Esophagus muscularis mucosa (tissue), 4 donors: Measurements from ENCODE around the gene CMTM3. TPM values are rescaled to one million over a fixed set of nuclear protein-coding genes. Genes with fewer than 3 reads are reported as not detected.
A peak's percentile ranks its signal among the peaks of the same experiment; 100 is the strongest.

Experiments used
- DNase-seq: peaks from one replicate; pipeline ENCODE4 v3.0.0-alpha.2; 2017; ENCODE audit errors: extremely low spot score
- H3K27ac ChIP-seq, 4 donors: fragments of 200-600 bp; sonication (generic); replicated peaks in 1 of 4; 1 replicate in 3 of 4; 2 replicates in 1 of 4; pipeline ENCODE4 v1.5.1; 2016 to 2019; ENCODE audit warnings: mild to moderate bottlenecking in 1 of 4
- H3K27me3 ChIP-seq, 4 donors: fragments of 200-600 bp; sonication (generic); one replicate each; pipeline versions ENCODE4 v1.5.1 to v1.6.0; 2016 to 2019
- H3K36me3 ChIP-seq, 4 donors: fragments of 200-600 bp; sonication (generic); one replicate each; pipeline ENCODE4 v1.5.1; 2016 to 2019
- H3K4me1 ChIP-seq, 4 donors: fragments of 200-600 bp; sonication (generic); one replicate each; pipeline ENCODE4 v1.5.1; 2016 to 2019
- H3K4me3 ChIP-seq, 4 donors: fragments of 200-600 bp; sonication (generic); 1 replicate in 2 of 4; 2 replicates in 2 of 4; pipeline ENCODE4 v1.5.1; 2016 to 2019; ENCODE audit warnings: mild to moderate bottlenecking in 4 of 4, moderate library complexity in 1 of 4
- H3K9me3 ChIP-seq, 4 donors: fragments of 200-600 bp; sonication (generic); 1 replicate in 3 of 4; 2 replicates in 1 of 4; pipeline ENCODE4 v1.5.1; 2016 to 2019
- EP300 ChIP-seq: sonication (generic); formaldehyde crosslinking; IDR thresholded peaks from one replicate; pipeline ENCODE4 v1.6.1; 2017; ENCODE audit warnings: antibody characterized with exemption
- POLR2A ChIP-seq: fragments of 450-650 bp; IDR thresholded peaks from one replicate; pipeline ENCODE4 v1.6.1; 2017; ENCODE audit warnings: antibody characterized with exemption, moderate library complexity, mild to moderate bottlenecking, low read depth
- POLR2AphosphoS5 ChIP-seq, 2 donors: sonication (generic); formaldehyde crosslinking; IDR thresholded peaks; one replicate each; pipeline ENCODE4 v1.6.1; 2017; ENCODE audit warnings: antibody characterized with exemption in 2 of 2
- whole genome bisulfite sequencing: methylation state at CpG from one replicate; pipeline ENCODE4 v1.1.5; 2018; 5-methylcytosine and 5-hydroxymethylcytosine counted together
- intact Hi-C: fragments of 100-400 bp; cut with DNase I; formaldehyde crosslinking; loops from one replicate; pipeline ENCODE4 v1.15.1; 2023
- total RNA-seq, 4 donors: library from RNA; depleted of rRNA; stranded (reverse); fragments of >200 nt; gene quantifications; one replicate each; pipeline versions ENCODE4 v1.1.0 to v1.2.1, GENCODE V29; 2016
- TF ChIP-seq, protein P1 (sequence below), 3 experiments: fragments of 200-600 bp in 2 of 3; fragments of 450-650 bp in 1 of 3; sonication (generic) in 2 of 3; IDR thresholded peaks; one replicate each; pipeline ENCODE4 v1.5.1; 2017 to 2019; ENCODE audit warnings: antibody characterized with exemption in 3 of 3, mild to moderate bottlenecking in 2 of 3, moderate library complexity in 1 of 3

Gene CMTM3, protein sequence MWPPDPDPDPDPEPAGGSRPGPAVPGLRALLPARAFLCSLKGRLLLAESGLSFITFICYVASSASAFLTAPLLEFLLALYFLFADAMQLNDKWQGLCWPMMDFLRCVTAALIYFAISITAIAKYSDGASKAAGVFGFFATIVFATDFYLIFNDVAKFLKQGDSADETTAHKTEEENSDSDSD
- total RNA-seq = 10 to 100 TPM; 13.7 to 24.5 (median 17.3) TPM

DNA sequence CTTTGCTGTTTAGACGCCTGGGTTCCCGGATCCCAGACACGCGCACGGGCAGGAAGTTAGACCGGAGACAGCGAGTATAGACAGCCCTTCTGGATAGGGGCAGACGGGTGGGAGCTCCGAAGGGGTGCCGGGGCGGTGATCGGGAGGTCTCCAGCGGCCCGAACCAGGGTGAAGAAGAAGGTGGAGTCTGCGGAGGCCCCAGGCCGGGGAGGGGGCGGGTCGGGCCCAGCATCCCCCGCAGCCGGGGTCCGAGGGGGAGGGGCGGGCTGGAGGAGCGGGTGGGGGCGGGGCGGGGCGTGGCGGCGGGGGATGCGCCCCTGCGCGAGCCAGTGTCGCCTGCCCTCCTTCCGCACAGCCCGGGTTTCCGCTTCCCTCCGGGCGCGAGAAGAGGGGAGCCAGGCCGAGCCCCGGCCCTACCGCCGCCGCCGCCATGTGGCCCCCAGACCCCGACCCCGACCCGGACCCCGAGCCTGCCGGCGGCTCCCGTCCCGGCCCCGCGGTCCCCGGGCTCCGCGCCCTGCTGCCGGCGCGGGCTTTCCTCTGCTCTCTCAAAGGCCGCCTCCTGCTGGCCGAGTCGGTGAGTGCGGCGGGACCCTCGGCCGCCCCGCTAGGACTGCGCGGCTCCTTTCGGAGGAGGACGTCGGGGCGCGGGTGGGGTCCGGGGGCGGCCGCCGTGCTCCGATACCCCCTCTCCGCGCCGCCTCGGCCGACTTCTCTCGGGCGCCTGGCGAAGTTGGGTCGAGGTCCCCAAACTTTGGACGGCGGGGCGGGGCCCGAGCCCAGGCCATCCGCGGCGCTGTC, at the start of gene CMTM3:
Gene CMTM3 (plus strand): TSS at position 329 of the 801 bp plus-strand sequence. CDS start 102 bp downstream, at position 431.
- Histone ChIP-seq H3K27ac (peak within 1 kb of the TSS; percentile 82 to 89 (median 84)), H3K9me3 (no peaks in the 10 kb centered on the region), H3K36me3 (peaks cover 0 to 7% (median 6%) of the 10 kb centered on the region in 4 donors), H3K27me3 (peaks cover 0 to 54% (median 0%) of the 10 kb centered on the region in 4 donors), H3K4me1 (peaks cover 25 to 51% (median 48%) of the 10 kb centered on the region in 4 donors), H3K4me3 (peak within 1 kb of the TSS; percentile 64 to 91 (median 72))
- TF ChIP-seq, protein P1, sequence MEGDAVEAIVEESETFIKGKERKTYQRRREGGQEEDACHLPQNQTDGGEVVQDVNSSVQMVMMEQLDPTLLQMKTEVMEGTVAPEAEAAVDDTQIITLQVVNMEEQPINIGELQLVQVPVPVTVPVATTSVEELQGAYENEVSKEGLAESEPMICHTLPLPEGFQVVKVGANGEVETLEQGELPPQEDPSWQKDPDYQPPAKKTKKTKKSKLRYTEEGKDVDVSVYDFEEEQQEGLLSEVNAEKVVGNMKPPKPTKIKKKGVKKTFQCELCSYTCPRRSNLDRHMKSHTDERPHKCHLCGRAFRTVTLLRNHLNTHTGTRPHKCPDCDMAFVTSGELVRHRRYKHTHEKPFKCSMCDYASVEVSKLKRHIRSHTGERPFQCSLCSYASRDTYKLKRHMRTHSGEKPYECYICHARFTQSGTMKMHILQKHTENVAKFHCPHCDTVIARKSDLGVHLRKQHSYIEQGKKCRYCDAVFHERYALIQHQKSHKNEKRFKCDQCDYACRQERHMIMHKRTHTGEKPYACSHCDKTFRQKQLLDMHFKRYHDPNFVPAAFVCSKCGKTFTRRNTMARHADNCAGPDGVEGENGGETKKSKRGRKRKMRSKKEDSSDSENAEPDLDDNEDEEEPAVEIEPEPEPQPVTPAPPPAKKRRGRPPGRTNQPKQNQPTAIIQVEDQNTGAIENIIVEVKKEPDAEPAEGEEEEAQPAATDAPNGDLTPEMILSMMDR (IDR thresholded peaks at IDR 0.05) = peak; percentile 70 to 79 (median 70)
- no peak for TF ChIP-seq EP300
- TF ChIP-seq POLR2AphosphoS5 (IDR thresholded peaks at IDR 0.05) = no peak
- TF ChIP-seq POLR2A = no peak
- intact Hi-C loops = loop anchor here (5.0 kb wide), 4 partner anchors 117 to 263 kb away; partner anchors contain the start of gene DYNC1LI2
- 2% methylated on average over 30 of the region's 96 CpGs for WGBS
- no peak for DNase-seq

DNA sequence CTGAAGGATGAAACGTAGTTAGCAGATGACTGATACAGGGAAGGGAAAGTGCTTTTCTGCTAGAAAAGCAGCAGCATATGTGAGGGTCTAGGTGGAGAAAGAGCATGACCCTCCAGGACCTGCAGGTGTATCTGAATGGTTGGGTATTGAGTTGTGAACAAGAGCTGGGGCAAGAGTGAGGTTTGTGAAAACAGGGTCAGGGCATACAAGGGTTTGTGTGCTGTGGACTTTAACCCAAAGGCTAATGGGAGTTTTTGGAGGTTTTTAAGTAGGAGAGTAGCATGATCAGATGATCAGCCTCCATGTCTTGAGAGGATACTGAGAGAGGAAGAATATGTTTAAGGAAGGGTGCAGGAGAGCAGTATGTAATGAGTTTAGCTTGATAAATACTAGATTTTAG, 44.4 kb upstream of the CMTM3 start:
- no peak for DNase-seq
- peaks cover 0 to 22% (median 10%) of the 10 kb centered on the region in 4 donors for H3K36me3 ChIP-seq
- no peaks in the 10 kb centered on the region for H3K27me3 ChIP-seq
- peaks cover 4 to 18% (median 10%) of the 10 kb centered on the region in 4 donors for H3K4me1 ChIP-seq
- no peak overlapping the region for H3K27ac ChIP-seq
- WGBS = 81% methylated on average over 1 of the region's 1 CpG
- intact Hi-C loops = no loop called here
- no peaks in the 10 kb centered on the region for H3K9me3 ChIP-seq
- no peak for TF ChIP-seq EP300
- H3K4me3 ChIP-seq = no peak overlapping the region

DNA sequence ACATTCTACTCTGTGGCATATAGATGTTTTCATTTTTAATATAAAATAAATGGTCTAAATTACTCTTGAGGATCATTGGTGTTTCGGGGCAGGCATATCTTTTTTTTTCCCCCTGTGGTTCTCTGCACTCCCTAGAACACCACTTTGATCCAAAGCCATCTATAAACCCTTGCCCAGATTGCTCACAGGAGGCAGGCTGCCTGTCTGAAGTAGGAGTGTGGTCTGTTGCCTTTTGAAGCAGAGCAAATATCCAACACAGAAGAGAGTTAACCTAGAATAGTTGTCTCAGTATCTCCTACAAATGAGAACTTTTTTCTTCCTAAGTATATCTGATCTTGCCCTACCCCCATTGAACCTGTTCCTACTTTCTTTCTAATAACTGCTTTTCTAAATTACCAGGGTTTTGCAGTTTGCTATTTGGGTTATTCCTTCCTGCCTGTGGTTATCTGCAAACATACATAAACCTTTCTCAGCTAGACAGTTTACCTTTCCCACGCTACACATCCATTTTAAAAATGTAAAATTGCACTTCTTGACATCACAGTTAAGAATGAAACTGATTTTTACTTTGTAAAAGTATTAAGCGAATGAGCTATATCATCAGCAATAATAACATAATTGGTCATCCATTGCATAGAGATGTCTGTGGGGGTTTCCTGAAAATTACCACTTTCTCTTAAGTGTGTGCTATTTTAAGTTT, 43.0 kb upstream of the CMTM3 start:
- intact Hi-C loops = no loop called here
- WGBS = 92% methylated on average over 3 of the region's 3 CpGs
- Histone ChIP-seq H3K27me3 (no peaks in the 10 kb centered on the region), H3K4me1 (peaks cover 4 to 12% (median 10%) of the 10 kb centered on the region in 4 donors), H3K4me3 (no peak overlapping the region), H3K9me3 (no peaks in the 10 kb centered on the region), H3K27ac (no peak overlapping the region), H3K36me3 (peaks cover 6 to 36% (median 20%) of the 10 kb centered on the region in 4 donors)
- no peak for DNase-seq
- TF ChIP-seq, protein P1 (IDR thresholded peaks at IDR 0.05) = no peak
- TF ChIP-seq POLR2A = no peak
- TF ChIP-seq EP300 = no peak
- no peak for TF ChIP-seq POLR2AphosphoS5 (IDR thresholded peaks at IDR 0.05)

DNA sequence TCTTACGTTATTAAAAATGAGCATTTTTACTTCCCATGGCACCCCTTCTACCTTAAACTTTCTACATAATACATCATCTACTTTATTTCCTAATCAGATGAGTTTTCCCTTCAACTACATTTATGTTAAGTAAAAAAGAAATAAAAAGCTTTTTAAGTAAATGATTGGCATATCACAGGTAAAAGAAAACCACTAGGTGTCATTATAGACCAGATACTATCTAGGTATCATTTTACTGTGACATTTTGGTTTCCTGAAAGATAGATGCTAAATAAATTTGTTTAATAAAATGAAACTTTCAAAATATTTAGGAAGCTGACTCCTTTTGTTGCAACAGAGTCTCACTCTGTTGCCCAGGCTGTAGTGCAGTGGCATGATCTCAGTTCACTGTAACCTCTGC, 42.1 kb upstream of the CMTM3 start:
- Histone ChIP-seq H3K27ac (no peak overlapping the region), H3K27me3 (no peaks in the 10 kb centered on the region), H3K36me3 (peaks cover 11 to 43% (median 22%) of the 10 kb centered on the region in 4 donors), H3K9me3 (no peaks in the 10 kb centered on the region), H3K4me1 (peaks cover 0 to 12% (median 10%) of the 10 kb centered on the region in 4 donors), H3K4me3 (no peak overlapping the region)
- TF ChIP-seq EP300 (no peak), POLR2AphosphoS5 (IDR thresholded peaks at IDR 0.05) (no peak), POLR2A (no peak)
- TF ChIP-seq, protein P1 (IDR thresholded peaks at IDR 0.05) = no peak
- no peak for DNase-seq
- intact Hi-C loops = no loop called here
- WGBS = 88% methylated on average over 1 of the region's 1 CpG

DNA sequence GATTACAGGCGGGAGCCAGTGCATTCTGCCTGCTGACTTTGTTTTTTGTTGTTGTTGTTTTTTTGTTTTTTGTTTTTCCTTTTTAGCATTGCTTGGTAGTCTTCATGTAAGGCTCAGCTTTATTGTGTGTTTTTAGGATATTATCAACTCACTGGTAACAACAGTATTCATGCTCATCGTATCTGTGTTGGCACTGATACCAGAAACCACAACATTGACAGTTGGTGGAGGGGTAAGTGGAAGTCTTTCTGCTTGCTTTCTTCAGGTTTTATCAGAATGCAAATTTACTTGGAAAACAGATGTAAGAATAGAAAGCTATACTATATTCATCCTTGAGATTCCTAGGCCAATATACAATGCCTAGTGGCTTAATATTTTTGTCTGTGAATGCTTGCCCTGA, 41.5 kb upstream of the CMTM3 start:
- Histone ChIP-seq H3K36me3 (peaks cover 11 to 42% (median 22%) of the 10 kb centered on the region in 4 donors), H3K4me3 (no peak overlapping the region), H3K27ac (no peak overlapping the region), H3K9me3 (no peaks in the 10 kb centered on the region), H3K27me3 (no peaks in the 10 kb centered on the region), H3K4me1 (peaks cover 0 to 12% (median 10%) of the 10 kb centered on the region in 4 donors)
- TF ChIP-seq EP300 = no peak
- no peak for TF ChIP-seq POLR2AphosphoS5 (IDR thresholded peaks at IDR 0.05)
- intact Hi-C loops = no loop called here
- 78% methylated on average over 2 of the region's 2 CpGs for WGBS
- DNase-seq = no peak
